HUES64 (cell line): ENCODE data around the gene EPN2.
"Not testable (repeated sequence)": the region's sequence is repeated elsewhere in the genome, so short reads cannot be mapped to it uniquely, and the experiment has no call there.

Source experiments
- H3K27ac ChIP-seq: 2 replicates; pipeline ENCODE4 v1.7.0; 2013; ENCODE audit warnings: low read depth, low read length, inconsistent platforms
- H3K27me3 ChIP-seq: 2 replicates; pipeline ENCODE4 v1.6.1; 2013; ENCODE audit warnings: mild to moderate bottlenecking, low read length; ENCODE audit not compliant: insufficient read depth
- H3K36me3 ChIP-seq: 2 replicates; pipeline ENCODE4 v1.6.1; 2013; ENCODE audit warnings: mild to moderate bottlenecking, low read length; ENCODE audit not compliant: insufficient read depth
- H3K4me1 ChIP-seq: 2 replicates; pipeline ENCODE4 v1.6.1; 2013; ENCODE audit warnings: mild to moderate bottlenecking, low read length, moderate library complexity; ENCODE audit not compliant: insufficient read depth
- H3K4me3 ChIP-seq: 2 replicates; pipeline ENCODE4 v1.5.1; 2013; ENCODE audit warnings: mild to moderate bottlenecking, low read length, moderate library complexity
- H3K9ac ChIP-seq: 2 replicates; pipeline ENCODE4 v1.6.1; 2013; ENCODE audit warnings: mild to moderate bottlenecking, low read depth, low read length
- H3K9me3 ChIP-seq: 2 replicates; pipeline ENCODE4 v1.6.1; 2013; ENCODE audit warnings: low read depth, low read length; ENCODE audit not compliant: insufficient read depth
- WGBS: fragments of 150-250, 120-280 bp; methylation state at CpG from one replicate; pipeline ENCODE4 v1.1.7; 2013; ENCODE audit warnings: missing lambda C conversion rate; 5-methylcytosine and 5-hydroxymethylcytosine counted together

The EPN2 gene

GRCh38 chr17:19219384-19219783 lies 17.8 kb upstream of the EPN2 start:
- H3K4me1 ChIP-seq, H3K9me3 ChIP-seq, H3K9ac ChIP-seq, H3K27ac ChIP-seq, H3K27me3 ChIP-seq, H3K36me3 ChIP-seq, H3K4me3 ChIP-seq: not testable (repeated sequence)
- WGBS: no CpG with 5 or more reads among the region's 11 CpGs

- not testable (repeated sequence) for H3K9ac ChIP-seq, H3K36me3 ChIP-seq, H3K4me1 ChIP-seq, H3K4me3 ChIP-seq, H3K27me3 ChIP-seq, H3K9me3 ChIP-seq, H3K27ac ChIP-seq
- WGBS: no CpG with 5 or more reads among the region's 8 CpGs
Measured at GRCh38 chr17:19220195-19220594, 17.0 kb upstream of the EPN2 start.

GRCh38 chr17:19226610-19227588 lies 10.3 kb upstream of the EPN2 start:
- not testable (repeated sequence) for H3K27ac ChIP-seq, H3K27me3 ChIP-seq, H3K4me1 ChIP-seq, H3K36me3 ChIP-seq, H3K4me3 ChIP-seq, H3K9ac ChIP-seq, H3K9me3 ChIP-seq
- no CpG with 5 or more reads among the region's 12 CpGs for WGBS

GRCh38 chr17:19234676-19235075 lies 2.5 kb upstream of the EPN2 start:
- not testable (repeated sequence) for H3K4me1 ChIP-seq, H3K9me3 ChIP-seq, H3K27ac ChIP-seq, H3K27me3 ChIP-seq, H3K36me3 ChIP-seq, H3K9ac ChIP-seq, H3K4me3 ChIP-seq
- WGBS: 73% methylated on average over 3 of the region's 6 CpGs

- H3K9ac ChIP-seq, H3K9me3 ChIP-seq, H3K36me3 ChIP-seq, H3K27me3 ChIP-seq, H3K27ac ChIP-seq, H3K4me1 ChIP-seq: not testable (repeated sequence)
- WGBS: no CpG with 5 or more reads among the region's 32 CpGs
- peak overlapping the region; percentile 89; the same call in 1 of the 2 replicates for H3K4me3 ChIP-seq
Measured at GRCh38 chr17:19236351-19237138, 621 bp upstream of the EPN2 start.

GRCh38 chr17:19237389-19238166 lies 412 bp downstream of the EPN2 start:
- WGBS: under 1% methylated on average over 60 of the region's 60 CpGs
- H3K27me3 ChIP-seq: no peaks in the 10 kb centered on the region
- peaks cover 10% of the 10 kb centered on the region for H3K4me1 ChIP-seq
- no peaks in the 10 kb centered on the region for H3K9me3 ChIP-seq
- H3K27ac ChIP-seq: peak overlapping the region; percentile 73; the same call in 1 of the 2 replicates
- peak overlapping the region; percentile 83 for H3K9ac ChIP-seq
- peaks cover 3% of the 10 kb centered on the region; the same call in 1 of the 2 replicates for H3K36me3 ChIP-seq
- H3K4me3 ChIP-seq: peak overlapping the region; percentile 89

- Histone ChIP-seq H3K27me3 (no peaks in the 10 kb centered on the region), H3K27ac (0 out of 2 replicates have a peak overlapping the region, but pooled peaks have one; percentile 35), H3K4me3 (peak overlapping the region; percentile 89), H3K36me3 (peaks cover 3% of the 10 kb centered on the region; the same call in 1 of the 2 replicates), H3K4me1 (peaks cover 14% of the 10 kb centered on the region), H3K9ac (peak overlapping the region; percentile 83), H3K9me3 (no peaks in the 10 kb centered on the region)
- WGBS: 2% methylated on average over 21 of the region's 21 CpGs
Measured at GRCh38 chr17:19238167-19238505, 970 bp downstream of the EPN2 start.

- Histone ChIP-seq H3K9ac (no peak overlapping the region), H3K4me3 (no peak overlapping the region), H3K27me3 (no peaks in the 10 kb centered on the region), H3K36me3 (peaks cover 3% of the 10 kb centered on the region; the same call in 1 of the 2 replicates), H3K4me1 (peaks cover 14% of the 10 kb centered on the region), H3K9me3 (no peaks in the 10 kb centered on the region), H3K27ac (no peak overlapping the region)
- 88% methylated on average over 6 of the region's 6 CpGs for WGBS
Measured at GRCh38 chr17:19239544-19239943, 2.4 kb downstream of the EPN2 start.

GRCh38 chr17:19242323-19242722 lies 5.2 kb downstream of the EPN2 start:
- Histone ChIP-seq H3K9ac (no peak overlapping the region), H3K27me3 (no peaks in the 10 kb centered on the region), H3K4me1 (peaks cover 17% of the 10 kb centered on the region), H3K27ac (no peak overlapping the region), H3K4me3 (no peak overlapping the region), H3K9me3 (no peaks in the 10 kb centered on the region), H3K36me3 (peaks cover 3% of the 10 kb centered on the region; the same call in 1 of the 2 replicates)
- WGBS: 76% methylated on average over 2 of the region's 2 CpGs

- 97% methylated on average over 7 of the region's 7 CpGs for WGBS
- Histone ChIP-seq H3K36me3 (peaks cover 3% of the 10 kb centered on the region; the same call in 1 of the 2 replicates), H3K9ac (no peak overlapping the region), H3K4me1 (peaks cover 23% of the 10 kb centered on the region), H3K4me3 (no peak overlapping the region), H3K9me3 (no peaks in the 10 kb centered on the region), H3K27me3 (no peaks in the 10 kb centered on the region), H3K27ac (no peak overlapping the region)
Measured at GRCh38 chr17:19242926-19243325, 5.8 kb downstream of the EPN2 start.
